GM19468 (cell line): ENCODE data around the gene MPV17L2.
"Not testable (repeated sequence)": the region's sequence is repeated elsewhere in the genome, so short reads cannot be mapped to it uniquely, and the experiment has no call there.

Experiments
- ATAC-seq: cut with Tn5 transposase; IDR thresholded peaks from one replicate; pipeline ENCODE4 v1.9.1; 2021; ENCODE audit warnings: mild to moderate bottlenecking, moderate library complexity, moderate number of reproducible peaks; ENCODE audit not compliant: unreplicated experiment; ENCODE audit errors: extremely low read depth

MPV17L2 gene

GRCh38 chr19:18185538-18185937 is 7.5 kb upstream of the MPV17L2 start:
- ATAC-seq: no peak

- no peak for ATAC-seq
These were observed 2.7 kb upstream of the MPV17L2 start for GRCh38 chr19:18190278-18190677.

- no peak for ATAC-seq
These were observed 1.4 kb upstream of the MPV17L2 start for GRCh38 chr19:18191640-18192062.

- ATAC-seq: no peak
These were observed 566 bp downstream of the MPV17L2 start for GRCh38 chr19:18193388-18194180.

GRCh38 chr19:18194181-18194530 is 1.1 kb downstream of the MPV17L2 start:
- ATAC-seq: no peak

- no peak for ATAC-seq
These were observed 1.7 kb downstream of the MPV17L2 start for GRCh38 chr19:18194554-18195238.

GRCh38 chr19:18196511-18196845 is 3.5 kb downstream of the MPV17L2 start:
- no peak for ATAC-seq

GRCh38 chr19:18197306-18197705 is 4.3 kb downstream of the MPV17L2 start:
- no peak for ATAC-seq

GRCh38 chr19:18197941-18198340 is 4.9 kb downstream of the MPV17L2 start:
- ATAC-seq: no peak

- no peak for ATAC-seq
These were observed 5.4 kb downstream of the MPV17L2 start for GRCh38 chr19:18198374-18198773.

- ATAC-seq: no peak
These were observed 9.4 kb downstream of the MPV17L2 start for GRCh38 chr19:18202397-18202777.

GRCh38 chr19:18202778-18203407 is 9.9 kb downstream of the MPV17L2 start:
- ATAC-seq: no peak

- no peak for ATAC-seq
These were observed 10.4 kb downstream of the MPV17L2 start for GRCh38 chr19:18203408-18203862.

GRCh38 chr19:18203863-18204393 is 10.9 kb downstream of the MPV17L2 start, which contains the start of gene RAB3A:
RAB3A (minus strand) TSS chr19:18204042; CDS start chr19:18202740, 1,302 bp downstream.
- peak; percentile 94 for ATAC-seq

- ATAC-seq: no peak
These were observed 11.6 kb downstream of the MPV17L2 start for GRCh38 chr19:18204394-18205199.

- no peak for ATAC-seq
These were observed 12.3 kb downstream of the MPV17L2 start for GRCh38 chr19:18205200-18205892.

- ATAC-seq: no peak
These were observed 13.0 kb downstream of the MPV17L2 start for GRCh38 chr19:18206018-18206417.

GRCh38 chr19:18208098-18208951 is 15.3 kb downstream of the MPV17L2 start:
- no peak for ATAC-seq

- not testable (repeated sequence) for ATAC-seq
These were observed 16.9 kb downstream of the MPV17L2 start for GRCh38 chr19:18209912-18210311.
